ENCODE results near the gene SPNS3. TPM values are rescaled to one million over a fixed set of nuclear protein-coding genes. Genes with fewer than 3 reads are reported as not detected.

SPNS3 gene
- total RNA-seq, 4 donors from 2014 or later = not detected

- Histone ChIP-seq H3K9me3 (no peaks in the 10 kb centered on the region), H3K4me3 (no peak overlapping the region), H3K27ac (no peak overlapping the region), H3K27me3 (no peaks in the 10 kb centered on the region), H3K36me3 (no peaks in the 10 kb centered on the region), H3K4me1 (no peaks in the 10 kb centered on the region)
- 93% methylated on average over 3 of the region's 15 CpGs; no CpG with 5 or more reads in 1 of the 2 donors for WGBS, 2 donors (ENCODE audit: low coverage in 1 of 2)
- ATAC-seq = no peak
- TF ChIP-seq CTCF (IDR thresholded peaks at IDR 0.05) (no peak), EP300 (IDR thresholded peaks at IDR 0.05) (no peak), POLR2AphosphoS5 (IDR thresholded peaks at IDR 0.05) (no peak), POLR2A (IDR thresholded peaks at IDR 0.05) (no peak)
These were observed 55.4 kb downstream of the SPNS3 start for GRCh38 chr17:4488989-4489595.

- Histone ChIP-seq H3K4me3 (no peak overlapping the region), H3K27ac (no peak overlapping the region), H3K27me3 (no peaks in the 10 kb centered on the region), H3K9me3 (no peaks in the 10 kb centered on the region), H3K36me3 (no peaks in the 10 kb centered on the region), H3K4me1 (no peaks in the 10 kb centered on the region)
- ATAC-seq = no peak
- TF ChIP-seq POLR2A (IDR thresholded peaks at IDR 0.05) (no peak), POLR2AphosphoS5 (IDR thresholded peaks at IDR 0.05) (no peak), EP300 (IDR thresholded peaks at IDR 0.05) (no peak), CTCF (IDR thresholded peaks at IDR 0.05) (no peak)
- WGBS, 2 donors (ENCODE audit: low coverage in 1 of 2) = 83 to 91% methylated on average over 4 to 8 of the region's 9 CpGs
These were observed 56.4 kb downstream of the SPNS3 start for GRCh38 chr17:4490109-4490591.

GRCh38 chr17:4490637-4491061, 56.9 kb downstream of the SPNS3 start:
- no peaks in the 10 kb centered on the region for H3K36me3 ChIP-seq
- TF ChIP-seq POLR2A (IDR thresholded peaks at IDR 0.05) (no peak), POLR2AphosphoS5 (IDR thresholded peaks at IDR 0.05) (no peak), EP300 (IDR thresholded peaks at IDR 0.05) (no peak), CTCF (IDR thresholded peaks at IDR 0.05) (no peak)
- no peaks in the 10 kb centered on the region for H3K9me3 ChIP-seq
- no peaks in the 10 kb centered on the region for H3K4me1 ChIP-seq
- no peaks in the 10 kb centered on the region for H3K27me3 ChIP-seq
- 57 to 75% methylated on average over 2 to 3 of the region's 7 CpGs for WGBS, 2 donors (ENCODE audit: low coverage in 1 of 2)
- ATAC-seq = no peak
- H3K4me3 ChIP-seq = no peak overlapping the region
- H3K27ac ChIP-seq = no peak overlapping the region

- no peaks in the 10 kb centered on the region for H3K27me3 ChIP-seq
- H3K4me3 ChIP-seq = no peak overlapping the region
- TF ChIP-seq POLR2A (IDR thresholded peaks at IDR 0.05) (no peak), CTCF (IDR thresholded peaks at IDR 0.05) (no peak), EP300 (IDR thresholded peaks at IDR 0.05) (no peak), POLR2AphosphoS5 (IDR thresholded peaks at IDR 0.05) (no peak)
- ATAC-seq = no peak
- no peaks in the 10 kb centered on the region for H3K9me3 ChIP-seq
- WGBS, 2 donors (ENCODE audit: low coverage in 1 of 2) = 44 to 54% methylated on average over 18 to 19 of the region's 20 CpGs
- H3K27ac ChIP-seq = no peak overlapping the region
- H3K36me3 ChIP-seq = no peaks in the 10 kb centered on the region
- peaks cover 0 to 8% (median 0%) of the 10 kb centered on the region in 3 donors for H3K4me1 ChIP-seq
These were observed 59.2 kb downstream of the SPNS3 start for GRCh38 chr17:4492721-4493561.

All from gastroesophageal sphincter (tissue), 4 donors.